Measurements from ENCODE around the gene GIT1. TPM values are rescaled to one million over a fixed set of nuclear protein-coding genes. Genes with fewer than 3 reads are reported as not detected.
"Not testable (repeated sequence)": the region's sequence is repeated elsewhere in the genome, so short reads cannot be mapped to it uniquely, and the experiment has no call there.

Gene GIT1
- total RNA-seq, 1 donor from 2014 or later, result 56.1 TPM

DNA sequence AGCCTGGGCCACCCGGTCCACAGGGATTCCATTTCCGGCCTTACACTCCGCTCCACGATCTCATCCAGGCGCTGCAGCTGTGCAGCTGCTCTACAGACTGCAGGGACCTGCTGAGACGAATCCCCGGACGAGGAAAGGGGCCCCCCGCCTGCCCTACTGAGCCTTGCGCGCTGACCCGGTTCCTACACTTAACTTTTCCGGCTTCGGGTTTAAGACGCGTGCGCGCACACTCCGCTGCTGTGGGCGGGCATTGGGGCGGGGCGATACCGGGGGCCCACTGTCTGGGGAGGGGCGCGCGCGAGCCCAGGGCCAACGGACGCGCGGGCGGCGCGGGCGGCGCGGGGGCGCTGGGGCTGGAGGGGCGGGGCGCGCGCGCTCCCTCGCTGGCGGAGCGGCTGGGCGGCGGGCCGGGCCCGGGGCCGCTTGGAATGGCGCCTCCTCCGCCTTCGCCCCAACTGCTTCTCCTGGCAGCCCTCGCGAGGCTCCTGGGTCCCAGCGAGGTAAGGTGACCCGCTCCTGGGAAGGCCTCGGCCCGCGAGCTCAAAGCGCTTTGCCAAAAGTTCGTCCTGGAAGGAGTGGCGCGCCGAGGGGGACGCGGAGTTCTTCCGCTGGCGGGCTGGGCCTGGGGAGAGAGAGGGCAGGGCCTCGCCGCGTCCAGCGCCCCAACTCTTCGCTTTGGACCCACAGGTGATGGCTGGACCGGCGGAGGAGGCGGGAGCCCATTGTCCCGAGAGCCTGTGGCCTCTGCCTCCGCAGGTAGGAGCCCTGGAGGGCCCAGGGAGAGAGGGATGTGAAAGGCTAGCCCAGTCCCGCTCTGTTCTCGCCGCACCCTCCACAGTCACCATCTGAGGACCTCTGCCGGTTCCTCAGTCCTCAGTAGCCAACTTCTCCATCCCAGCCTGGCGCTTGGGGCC is 20.9 kb downstream of the GIT1 start, which contains the start of gene TP53I13:
Gene TP53I13 (plus strand): TSS at position 371 of the 914 bp plus-strand sequence. CDS start 58 bp downstream, at position 429.
- peak; percentile 90 for DNase-seq (ENCODE audit: low spot score)

DNA sequence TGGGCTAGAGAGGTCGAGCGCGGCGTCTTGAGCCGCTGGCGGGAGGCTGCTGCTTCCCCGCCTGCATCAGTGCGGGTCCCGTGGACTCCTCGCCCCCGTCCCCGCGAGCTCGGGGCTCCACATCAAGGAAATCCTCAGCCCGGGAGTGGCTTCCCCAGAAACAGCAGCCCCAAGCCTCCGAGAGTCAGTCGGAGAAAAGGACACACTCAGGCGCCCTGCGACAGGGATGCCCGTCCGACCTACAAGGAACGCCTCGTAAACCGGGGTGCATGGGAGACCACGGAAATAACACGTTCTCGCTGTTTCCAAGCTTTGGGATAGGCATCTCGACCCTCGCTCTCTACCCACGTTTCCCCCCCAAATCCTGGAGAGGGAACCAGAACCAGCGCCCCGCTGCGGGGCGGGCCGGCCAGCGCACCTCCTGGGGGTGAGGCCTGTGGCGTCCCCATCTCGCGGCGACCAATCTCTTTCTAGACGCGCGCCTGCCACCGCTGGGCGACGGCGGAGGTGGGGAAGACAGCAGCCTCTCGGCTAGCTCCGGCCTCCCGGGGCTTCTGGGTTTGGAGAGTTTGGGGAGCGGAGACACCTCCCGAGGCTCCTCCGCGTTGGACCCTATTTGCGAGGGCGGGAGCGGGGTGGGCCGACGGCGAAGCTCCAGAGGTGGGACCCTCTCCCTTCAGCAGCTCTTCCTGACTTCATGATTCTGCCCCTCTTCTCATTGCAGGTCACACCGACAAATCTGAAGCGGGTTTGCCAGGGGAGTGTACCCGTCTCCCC is 21.7 kb downstream of the GIT1 start:
- DNase-seq (ENCODE audit: low spot score), result peak; percentile 68

DNA sequence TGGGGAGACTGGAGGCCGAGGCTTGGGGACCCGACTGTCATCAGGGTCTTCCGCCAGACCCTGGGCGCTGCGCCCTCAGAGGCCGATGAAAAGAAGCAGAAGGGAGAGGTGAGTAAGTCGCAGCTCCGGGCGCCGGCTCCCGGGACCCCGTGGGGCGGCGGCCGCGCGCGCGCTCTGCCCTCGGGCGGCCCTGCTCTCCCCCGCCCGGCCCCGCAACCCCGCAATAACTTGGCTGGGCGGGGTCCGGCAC is 22.2 kb downstream of the GIT1 start:
- no peak for DNase-seq (ENCODE audit: low spot score)

DNA sequence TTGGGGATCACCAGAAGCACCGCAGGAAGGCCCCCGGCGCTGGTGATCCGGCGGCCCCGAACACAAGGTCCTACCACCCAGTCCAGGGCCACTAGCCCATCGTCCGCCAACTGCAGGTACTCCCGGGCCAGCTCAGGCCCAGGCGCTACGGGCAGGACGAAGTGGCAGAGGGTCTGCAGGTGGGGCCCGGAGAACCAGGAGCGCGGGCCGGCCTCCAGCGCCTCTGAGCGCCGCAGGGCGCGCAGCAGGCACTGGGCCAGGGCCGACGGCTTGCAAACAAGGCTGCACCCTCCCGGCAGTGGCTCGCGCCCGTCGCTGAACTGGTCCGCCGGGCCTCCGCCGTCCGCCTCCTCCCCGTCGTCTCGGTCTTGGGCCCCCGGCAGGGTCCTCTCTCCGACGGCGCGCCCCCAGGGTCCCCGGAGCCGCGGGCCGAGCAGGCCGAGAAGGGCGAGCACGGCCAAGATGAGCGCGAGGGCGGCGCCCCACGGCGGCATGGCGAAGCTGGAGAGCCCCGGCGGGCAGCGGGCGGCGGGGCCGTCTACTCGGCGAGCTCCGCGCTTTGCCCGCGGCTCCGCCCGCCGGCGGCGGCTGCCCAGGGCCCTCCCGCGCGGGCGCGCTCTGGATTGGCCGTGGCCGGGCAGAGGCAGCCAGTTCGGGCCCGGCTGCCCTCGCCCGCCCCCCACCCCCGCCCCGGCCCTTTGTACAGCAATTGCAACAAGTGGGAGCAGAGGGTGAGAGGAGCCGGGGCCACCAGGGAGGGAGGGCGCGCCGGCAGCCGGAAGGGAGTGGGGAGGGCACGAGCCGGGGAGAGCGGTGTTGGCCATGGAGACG is 22.8 kb downstream of the GIT1 start, which contains the start of gene ABHD15:
Gene ABHD15 (minus strand): TSS at position 565 of the 831 bp plus-strand sequence. CDS start 71 bp downstream, at position 494.
- peak; percentile 67 for DNase-seq (ENCODE audit: low spot score)

DNA sequence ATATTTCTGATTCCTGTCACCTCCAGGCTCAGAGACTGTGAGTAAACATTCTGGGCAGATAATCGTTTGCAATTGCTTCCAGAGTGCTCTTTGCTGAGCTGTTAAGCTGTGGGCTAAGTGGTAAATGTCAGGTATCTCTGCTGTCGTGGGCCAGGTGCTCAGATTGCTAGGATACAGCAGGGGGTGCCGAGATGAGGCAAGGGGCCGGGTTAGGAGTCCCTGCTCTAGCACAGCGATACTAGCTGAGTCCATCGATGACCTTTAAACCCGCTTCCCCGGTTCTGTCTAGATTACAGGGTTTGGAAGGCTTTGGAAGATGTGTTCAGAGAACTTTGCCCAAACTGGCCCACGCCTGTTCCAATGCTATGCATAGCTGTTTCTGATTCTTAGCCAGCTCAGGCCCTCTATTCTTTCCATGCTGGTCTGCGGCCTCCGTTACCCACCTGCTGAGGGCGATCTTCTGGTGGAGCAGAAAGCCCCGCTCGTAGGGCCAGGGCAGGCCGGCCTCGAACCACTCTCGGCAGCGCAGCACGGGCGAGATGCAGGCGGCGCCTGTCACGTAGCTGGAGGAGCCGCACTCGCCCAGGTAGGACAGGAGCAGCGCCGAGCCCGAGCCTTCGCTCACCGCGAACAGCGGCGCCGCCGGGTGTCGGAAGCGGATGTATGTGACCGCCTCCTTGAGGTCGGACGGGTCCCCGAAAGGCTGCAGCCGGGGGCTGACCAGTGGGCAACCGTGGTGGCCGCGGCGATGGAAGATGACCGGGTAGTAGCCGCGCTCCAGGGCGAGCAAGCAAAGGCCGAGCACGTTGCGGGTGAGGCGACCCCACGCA is 23.6 kb downstream of the GIT1 start:
- no peak for DNase-seq (ENCODE audit: low spot score)

DNA sequence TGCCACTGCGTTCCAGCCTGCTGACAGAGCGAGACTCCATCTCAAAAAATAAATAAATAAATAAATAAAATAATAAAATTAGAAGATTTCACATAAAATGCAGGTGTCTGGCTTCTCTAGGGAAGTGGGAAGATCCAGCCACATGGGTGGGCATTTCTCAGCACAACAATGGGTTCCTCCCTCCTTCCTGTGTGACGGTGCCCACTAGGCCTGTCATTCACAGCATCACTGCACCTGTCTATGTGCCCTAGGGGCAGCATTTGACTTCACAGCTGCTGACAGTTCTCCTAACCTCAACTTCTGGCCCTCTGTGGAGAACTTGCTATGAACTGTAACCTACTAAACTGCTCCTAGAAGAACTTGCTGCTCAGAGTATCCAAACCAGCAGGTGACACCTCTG is 25.6 kb downstream of the GIT1 start:
- DNase-seq (ENCODE audit: low spot score), result no peak

DNA sequence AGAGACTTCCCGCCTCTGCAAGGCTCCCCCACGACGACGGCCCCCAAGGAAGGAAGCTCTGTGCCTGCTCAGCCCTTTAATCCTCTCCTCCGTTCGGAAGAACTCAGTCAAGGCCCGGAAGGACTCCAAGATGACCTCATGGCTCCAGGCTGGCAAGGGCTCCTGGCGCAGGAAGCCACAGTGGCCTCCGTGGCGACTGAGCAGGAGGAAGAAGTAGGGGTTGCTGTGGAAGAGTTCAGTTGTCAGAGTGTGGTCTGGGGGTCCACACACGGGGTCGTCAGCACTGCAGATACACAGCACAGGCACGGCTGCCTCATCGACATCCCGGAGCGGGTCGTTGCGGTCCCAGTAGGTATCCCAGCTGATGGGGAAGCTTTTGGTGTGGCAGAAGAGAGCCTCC is 26.8 kb downstream of the GIT1 start:
- no peak for DNase-seq (ENCODE audit: low spot score)

DNA sequence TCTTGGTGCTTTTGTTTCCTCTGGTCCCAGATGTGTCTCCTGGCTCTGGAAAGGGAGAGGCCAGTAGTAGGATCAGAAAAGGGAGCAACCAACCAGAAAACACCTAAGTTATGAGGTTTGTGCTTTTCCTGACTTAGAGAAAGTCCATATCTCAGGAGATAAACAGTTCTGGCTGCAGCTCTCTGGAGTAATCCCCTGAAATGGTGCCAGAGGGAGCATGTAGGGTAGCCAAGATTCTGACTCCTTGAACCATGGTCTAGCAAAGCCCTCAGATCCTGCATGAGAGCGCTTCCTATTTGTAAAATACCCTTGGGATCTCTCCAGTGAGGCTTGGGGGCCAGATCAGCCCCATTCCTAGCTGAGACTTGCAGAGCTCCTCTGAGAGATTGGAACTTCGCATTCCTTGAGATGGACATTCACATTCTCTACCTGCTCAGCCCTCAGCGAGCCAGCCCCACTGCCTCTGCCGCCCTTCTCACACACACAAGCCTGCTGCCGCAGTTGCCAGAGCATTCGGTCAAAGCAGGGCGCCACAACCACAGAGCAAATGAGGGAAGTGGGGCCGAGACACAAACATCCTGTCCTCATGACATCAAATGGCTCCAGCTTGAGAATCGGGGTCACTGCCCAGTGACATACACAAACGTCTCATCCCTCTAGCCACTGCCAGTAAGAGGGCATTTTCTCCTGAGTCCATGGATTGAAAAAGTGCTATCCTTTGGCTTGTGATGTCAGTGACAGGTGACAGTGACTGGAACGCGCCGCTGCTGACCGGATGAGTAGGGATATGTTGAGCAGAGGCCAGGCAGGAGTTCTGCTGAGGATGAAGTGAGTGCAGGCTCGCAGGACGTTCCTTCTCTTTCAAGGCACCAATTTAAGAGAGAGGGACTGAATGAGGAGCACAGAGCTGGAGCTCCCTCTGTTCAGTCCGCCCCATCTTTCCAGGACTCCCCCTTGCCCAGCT is 27.6 kb downstream of the GIT1 start:
- no peak for DNase-seq (ENCODE audit: low spot score)

DNA sequence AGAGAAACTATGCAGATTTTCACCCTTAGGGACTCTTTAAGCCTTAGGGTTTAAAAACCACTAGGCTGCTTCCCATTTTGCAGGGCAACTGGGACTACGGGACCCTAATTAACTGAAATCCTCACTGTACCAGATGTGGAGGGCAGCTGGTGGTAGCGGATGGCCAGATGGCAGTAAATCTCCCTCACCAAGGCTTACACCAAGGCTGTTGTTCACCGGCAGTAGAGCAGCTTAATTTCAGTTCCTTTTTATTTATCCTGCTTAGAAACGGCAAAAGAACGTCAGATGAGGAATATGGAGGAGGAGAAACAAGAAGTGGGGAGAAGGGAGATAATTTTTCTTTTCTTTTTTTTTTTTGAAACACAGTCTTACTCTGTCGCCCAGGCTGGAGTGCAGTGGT is 29.1 kb downstream of the GIT1 start:
- no peak for DNase-seq (ENCODE audit: low spot score)

DNA sequence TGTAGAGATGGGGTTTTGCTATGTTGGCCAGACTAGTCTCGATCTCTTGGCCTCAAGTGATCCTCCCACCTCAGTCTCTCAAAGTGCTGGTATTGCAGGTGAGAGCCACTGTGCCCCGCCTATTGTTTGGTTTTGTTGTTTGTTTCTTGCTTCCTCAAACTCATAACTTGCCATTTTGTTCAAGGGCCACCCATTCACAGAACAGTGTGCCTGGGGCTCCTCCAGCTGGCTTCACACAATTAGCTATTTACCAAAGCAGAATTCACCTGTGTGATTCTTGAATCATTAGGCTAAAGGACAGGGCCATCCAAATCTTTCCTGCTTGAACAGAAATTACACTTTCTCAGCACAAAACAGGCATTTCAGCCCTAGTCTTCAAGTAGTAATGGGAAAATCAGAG is 29.8 kb downstream of the GIT1 start:
- no peak for DNase-seq (ENCODE audit: low spot score)

DNA sequence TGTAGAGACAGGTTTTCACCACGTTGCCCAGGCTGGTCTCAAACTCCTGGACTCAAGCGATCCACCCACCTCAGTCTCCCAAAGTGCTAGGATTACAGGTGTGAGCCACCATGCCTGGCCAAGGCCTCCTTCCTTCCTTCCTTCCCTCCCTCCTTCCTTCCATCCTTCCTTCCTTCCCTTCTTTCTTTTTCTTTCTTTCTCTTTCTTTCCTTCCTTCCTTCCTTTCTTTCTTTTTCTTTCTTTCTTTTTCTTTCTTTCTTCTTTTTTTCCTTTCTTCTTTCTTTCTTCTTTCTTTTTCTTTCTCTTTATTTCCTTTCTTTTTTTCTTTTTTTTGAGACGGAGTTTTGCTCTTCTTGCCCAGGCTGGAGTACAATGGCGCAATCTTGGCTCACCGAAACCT is 31.3 kb downstream of the GIT1 start:
- not testable (repeated sequence) for DNase-seq (ENCODE audit: low spot score)

DNA sequence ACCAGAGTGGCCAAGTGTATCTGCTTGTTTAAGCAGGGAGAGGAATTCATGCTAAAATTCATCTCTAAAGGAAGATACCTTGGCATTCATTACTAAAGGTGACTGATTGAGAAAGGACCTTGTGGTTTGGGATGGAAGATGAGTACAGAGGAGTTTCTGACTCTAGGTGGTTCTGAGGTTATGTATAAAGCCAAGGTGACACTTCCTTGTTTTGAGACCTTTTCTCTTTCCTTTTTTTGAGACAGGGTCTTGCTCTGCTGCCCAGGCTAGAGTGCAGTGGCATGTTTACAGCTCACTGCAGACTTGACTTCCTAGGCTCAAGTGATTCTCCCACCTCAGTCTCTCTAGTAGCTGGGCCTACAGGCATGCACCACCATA is 31.7 kb downstream of the GIT1 start:
- DNase-seq (ENCODE audit: low spot score), result no peak

DNA sequence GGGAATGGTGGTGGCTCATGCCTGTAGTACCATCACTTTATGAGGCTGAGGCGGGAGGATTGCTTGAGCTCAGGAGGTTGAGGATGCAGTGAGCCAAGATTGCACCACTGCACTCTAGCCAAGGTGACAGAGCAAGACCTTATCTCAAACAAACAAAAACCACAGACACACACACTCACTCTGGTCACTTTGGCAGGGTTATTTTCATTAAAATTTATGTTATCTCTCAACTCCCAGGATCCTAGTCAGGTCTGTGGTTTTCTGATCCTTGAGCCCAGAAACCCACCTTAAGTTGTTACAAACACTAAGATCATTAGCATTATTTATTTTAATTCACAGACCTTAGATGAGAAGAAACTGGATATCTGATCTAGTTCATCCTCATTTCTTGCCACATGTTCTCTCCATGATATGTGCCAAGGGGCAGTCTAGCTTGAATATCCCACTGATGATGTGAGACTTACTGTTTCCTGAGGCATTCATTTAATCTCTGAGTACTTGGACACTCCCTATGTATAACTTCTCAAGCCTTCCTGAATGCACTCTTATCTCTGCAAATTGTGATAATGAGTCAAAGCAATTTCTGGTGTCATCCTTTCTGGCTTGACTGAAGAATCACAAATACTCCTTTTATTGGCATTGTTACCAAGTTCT is 32.2 kb downstream of the GIT1 start:
- DNase-seq (ENCODE audit: low spot score), result no peak

DNA sequence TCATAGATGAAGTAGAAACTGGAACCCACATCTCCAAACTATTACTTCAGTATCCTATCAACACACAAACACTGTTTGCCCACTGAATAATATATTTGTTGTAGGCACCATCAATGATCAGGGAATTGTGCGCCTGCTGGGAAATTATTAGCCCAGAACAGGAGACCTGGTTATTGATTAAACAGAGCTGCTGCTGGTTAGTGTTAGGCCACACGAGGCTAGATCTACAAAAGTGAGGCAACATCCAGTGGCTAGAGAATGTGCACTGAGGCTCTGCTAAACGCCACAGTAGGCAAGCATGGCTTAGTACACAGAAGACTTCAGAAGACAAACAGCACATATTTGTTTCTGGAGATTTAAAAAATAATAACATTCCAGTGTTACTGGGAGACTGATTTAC is 33.6 kb downstream of the GIT1 start:
- DNase-seq (ENCODE audit: low spot score), result no peak

DNA sequence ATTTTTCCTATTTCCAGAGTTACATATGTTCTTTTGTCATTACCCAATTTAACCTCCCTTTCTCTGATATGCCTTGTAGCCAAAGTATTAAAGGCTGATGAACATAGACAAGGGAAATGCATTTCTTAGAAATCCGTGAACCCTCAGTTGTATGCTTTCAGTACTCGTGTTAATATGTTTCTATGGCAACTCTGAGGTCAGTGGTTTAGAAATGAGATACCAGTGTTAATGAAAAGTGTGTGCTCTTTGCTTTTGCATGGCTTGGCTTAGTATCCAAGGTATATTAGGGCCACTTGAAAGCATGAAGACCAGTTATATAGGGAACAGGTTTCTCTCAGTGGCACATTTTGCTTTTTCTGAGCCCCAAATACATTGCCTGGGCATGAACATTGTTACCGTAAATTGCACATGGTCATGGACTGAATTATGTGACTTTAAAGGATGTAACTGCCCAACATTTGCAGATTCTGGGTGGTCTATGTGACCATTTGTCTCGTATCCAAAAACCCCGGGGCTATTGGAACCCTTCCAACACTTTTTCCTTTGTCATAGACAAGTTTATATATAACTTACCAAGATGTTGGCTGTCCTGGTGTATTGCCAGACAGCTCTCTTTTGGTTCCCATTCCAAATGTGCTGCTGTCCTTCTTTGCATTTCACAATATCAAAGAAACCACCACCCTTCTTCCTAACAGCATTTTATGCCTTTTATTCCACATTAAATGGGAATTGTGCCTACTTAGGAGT is 40.1 kb downstream of the GIT1 start:
- DNase-seq (ENCODE audit: low spot score), result no peak

DNA sequence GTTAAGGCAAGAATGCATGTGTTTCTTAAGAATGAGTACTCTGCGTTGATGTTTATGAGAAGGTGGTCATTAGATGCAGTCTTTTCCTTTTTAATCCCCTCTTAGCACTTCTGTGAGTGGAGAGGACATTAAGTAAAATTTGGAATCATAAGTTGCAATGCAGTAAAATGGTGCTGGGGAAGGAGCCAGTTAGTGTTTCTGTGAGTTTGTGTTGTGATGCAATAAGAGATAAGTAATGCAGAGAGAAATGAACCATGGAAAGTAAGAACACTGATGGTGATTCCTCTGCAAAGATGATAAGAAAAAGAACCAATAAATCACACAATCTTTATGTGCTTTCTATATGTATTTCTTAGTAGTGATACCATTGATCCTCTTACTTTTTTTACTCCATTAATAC is 42.6 kb downstream of the GIT1 start:
- no peak for DNase-seq (ENCODE audit: low spot score)

DNA sequence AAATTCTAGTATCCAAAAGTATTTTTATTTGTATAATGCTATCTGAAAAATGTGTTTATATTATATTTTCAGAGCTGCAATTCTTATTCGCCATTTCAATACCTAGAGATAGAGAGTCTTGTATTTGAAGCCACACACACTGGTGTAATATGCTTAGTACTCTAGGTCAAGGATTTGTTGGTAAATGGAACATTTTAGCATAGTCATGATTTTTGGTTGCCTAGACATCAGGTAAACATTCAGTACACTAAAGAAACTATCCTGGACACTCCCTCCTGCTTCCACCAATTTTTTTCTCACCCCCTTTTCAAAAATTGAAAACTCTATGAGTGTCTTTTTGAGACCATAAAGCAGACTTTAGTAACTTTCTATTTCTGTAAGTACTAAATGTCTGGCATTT is 43.4 kb downstream of the GIT1 start:
- DNase-seq (ENCODE audit: low spot score), result no peak

DNA sequence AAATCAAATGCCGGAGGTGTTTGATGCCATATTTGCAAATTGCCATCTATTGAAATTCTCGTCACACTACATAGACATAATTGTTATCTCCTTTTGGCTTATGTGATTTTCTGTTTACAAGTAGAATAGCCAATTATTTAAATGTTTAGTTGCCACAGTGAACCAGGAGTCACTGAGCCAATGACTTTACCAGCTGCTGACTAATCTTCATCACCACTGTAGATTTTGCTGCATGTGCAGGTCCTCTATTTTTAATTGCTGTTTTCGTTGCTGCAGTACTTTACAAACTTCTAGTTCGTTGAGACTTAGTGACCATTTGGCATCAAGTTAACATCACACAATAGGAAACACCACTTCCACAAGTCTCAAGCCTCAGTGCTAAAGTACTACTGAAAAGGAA is 45.4 kb downstream of the GIT1 start:
- DNase-seq (ENCODE audit: low spot score), result no peak

DNA sequence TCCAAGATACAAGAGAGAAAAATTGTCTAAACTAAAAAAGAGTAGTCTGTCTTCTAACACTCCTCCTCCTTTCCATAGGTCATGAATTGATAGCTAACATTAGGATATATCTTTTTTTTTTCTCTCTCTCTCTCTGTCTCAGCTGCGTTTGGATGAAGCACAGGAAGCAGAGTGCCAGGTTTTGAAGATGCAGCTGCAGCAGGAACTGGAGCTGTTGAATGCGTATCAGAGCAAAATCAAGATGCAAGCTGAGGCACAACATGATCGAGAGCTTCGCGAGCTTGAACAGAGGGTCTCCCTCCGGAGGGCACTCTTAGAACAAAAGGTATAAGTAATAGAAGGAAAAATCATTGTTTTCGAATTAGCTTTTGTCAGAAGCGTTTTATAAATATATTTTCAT is 55.5 kb downstream of the GIT1 start:
- DNase-seq (ENCODE audit: low spot score), result no peak
